ENCODE measurements around the gene MICALL2. TPM values are rescaled to one million over a fixed set of nuclear protein-coding genes. Genes with fewer than 3 reads are reported as not detected.

Gene MICALL2
- polyA plus RNA-seq, 1 donor from 2014 or later, result 12.8 TPM

DNA sequence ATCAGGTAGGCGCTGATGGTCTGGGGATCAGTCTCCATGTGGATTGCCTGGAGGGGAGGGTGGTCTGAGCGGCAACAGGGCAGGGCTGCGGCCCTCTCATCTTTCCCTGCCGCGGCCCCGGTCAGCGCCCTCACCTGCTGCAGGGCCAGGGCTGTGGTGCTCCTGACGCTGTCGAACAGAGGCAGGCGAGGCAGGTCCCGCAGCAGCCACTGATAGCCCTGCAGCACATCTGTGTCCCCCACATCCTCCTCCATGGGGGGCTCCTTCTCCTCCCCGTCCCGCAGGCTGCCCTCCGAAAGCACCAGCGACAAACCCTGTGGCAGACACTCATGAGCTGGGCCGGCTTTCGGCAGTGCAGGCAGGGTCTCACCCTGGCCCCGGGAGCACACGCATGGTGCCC, 25.9 kb upstream of the MICALL2 start:
- Histone ChIP-seq H3F3A (ENCODE audit: insufficient read depth, low read length, poor library complexity, severe bottlenecking) (no peaks in the 10 kb centered on the region), H3K27ac (ENCODE audit: low read length) (no peak overlapping the region), H4K20me1 (ENCODE audit: insufficient read depth) (no peaks in the 10 kb centered on the region), H3K9me2 (ENCODE audit: insufficient read depth, low read length) (no peaks in the 10 kb centered on the region), H2AFZ (ENCODE audit: low read depth, low read length) (no peak overlapping the region), H3K79me2 (replicated peaks; ENCODE audit: insufficient read depth, low read length) (no peaks in the 10 kb centered on the region), H3K27me3 (ENCODE audit: insufficient read depth, low read depth, low read length) (no peaks in the 10 kb centered on the region), H3K36me3 (ENCODE audit: insufficient read depth, low read length) (no peaks in the 10 kb centered on the region), H3K4me3 (ENCODE audit: low read length) (no peak overlapping the region), H3K9me3 (ENCODE audit: low read length) (no peaks in the 10 kb centered on the region), H3K4me2 (ENCODE audit: low read length) (no peak overlapping the region), H3K9ac (ENCODE audit: low read length) (no peak overlapping the region)
- TF ChIP-seq RAD21 (conservative IDR thresholded peaks at IDR 0.05) (no peak), POLR2AphosphoS5 (IDR thresholded peaks at IDR 0.05) (no peak), TAF1 (IDR thresholded peaks at IDR 0.05; ENCODE audit: low read depth) (no peak)

DNA sequence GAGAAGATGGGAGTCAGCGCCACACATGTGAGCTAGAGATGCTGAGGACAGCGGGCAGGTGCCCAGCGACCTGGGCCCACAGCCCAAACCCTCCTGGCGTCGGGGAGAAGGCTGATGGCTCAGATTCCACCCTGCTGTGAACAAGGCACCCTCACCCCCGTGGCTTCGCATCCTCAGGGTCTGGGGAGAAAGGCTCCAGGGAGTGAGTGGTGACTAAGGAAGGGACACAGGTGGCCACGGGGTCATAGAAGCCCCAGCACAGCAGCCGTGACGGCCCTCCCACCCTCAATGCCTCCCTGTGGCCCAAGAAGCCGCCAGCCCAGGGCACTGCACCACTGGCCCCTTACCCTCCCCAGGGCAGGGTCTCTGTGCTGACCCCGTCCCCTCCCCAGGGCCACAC, 25.3 kb upstream of the MICALL2 start:
- no peak overlapping the region for H3K4me2 ChIP-seq (ENCODE audit: low read length)
- H3K36me3 ChIP-seq (ENCODE audit: insufficient read depth, low read length), result no peaks in the 10 kb centered on the region
- no peak overlapping the region for H2AFZ ChIP-seq (ENCODE audit: low read depth, low read length)
- no peaks in the 10 kb centered on the region for H3K27me3 ChIP-seq (ENCODE audit: insufficient read depth, low read depth, low read length)
- no peak overlapping the region for H3K27ac ChIP-seq (ENCODE audit: low read length)
- no peaks in the 10 kb centered on the region for H3F3A ChIP-seq (ENCODE audit: insufficient read depth, low read length, poor library complexity, severe bottlenecking)
- H3K9me2 ChIP-seq (ENCODE audit: insufficient read depth, low read length), result no peaks in the 10 kb centered on the region
- TF ChIP-seq, protein P1, sequence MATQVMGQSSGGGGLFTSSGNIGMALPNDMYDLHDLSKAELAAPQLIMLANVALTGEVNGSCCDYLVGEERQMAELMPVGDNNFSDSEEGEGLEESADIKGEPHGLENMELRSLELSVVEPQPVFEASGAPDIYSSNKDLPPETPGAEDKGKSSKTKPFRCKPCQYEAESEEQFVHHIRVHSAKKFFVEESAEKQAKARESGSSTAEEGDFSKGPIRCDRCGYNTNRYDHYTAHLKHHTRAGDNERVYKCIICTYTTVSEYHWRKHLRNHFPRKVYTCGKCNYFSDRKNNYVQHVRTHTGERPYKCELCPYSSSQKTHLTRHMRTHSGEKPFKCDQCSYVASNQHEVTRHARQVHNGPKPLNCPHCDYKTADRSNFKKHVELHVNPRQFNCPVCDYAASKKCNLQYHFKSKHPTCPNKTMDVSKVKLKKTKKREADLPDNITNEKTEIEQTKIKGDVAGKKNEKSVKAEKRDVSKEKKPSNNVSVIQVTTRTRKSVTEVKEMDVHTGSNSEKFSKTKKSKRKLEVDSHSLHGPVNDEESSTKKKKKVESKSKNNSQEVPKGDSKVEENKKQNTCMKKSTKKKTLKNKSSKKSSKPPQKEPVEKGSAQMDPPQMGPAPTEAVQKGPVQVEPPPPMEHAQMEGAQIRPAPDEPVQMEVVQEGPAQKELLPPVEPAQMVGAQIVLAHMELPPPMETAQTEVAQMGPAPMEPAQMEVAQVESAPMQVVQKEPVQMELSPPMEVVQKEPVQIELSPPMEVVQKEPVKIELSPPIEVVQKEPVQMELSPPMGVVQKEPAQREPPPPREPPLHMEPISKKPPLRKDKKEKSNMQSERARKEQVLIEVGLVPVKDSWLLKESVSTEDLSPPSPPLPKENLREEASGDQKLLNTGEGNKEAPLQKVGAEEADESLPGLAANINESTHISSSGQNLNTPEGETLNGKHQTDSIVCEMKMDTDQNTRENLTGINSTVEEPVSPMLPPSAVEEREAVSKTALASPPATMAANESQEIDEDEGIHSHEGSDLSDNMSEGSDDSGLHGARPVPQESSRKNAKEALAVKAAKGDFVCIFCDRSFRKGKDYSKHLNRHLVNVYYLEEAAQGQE (IDR thresholded peaks at IDR 0.05; ENCODE audit: borderline replicate concordance), result no peak
- TF ChIP-seq MXI1 (conservative IDR thresholded peaks at IDR 0.05; ENCODE audit: poor library complexity, severe bottlenecking) (no peak), POLR2AphosphoS5 (IDR thresholded peaks at IDR 0.05) (no peak), EP300 (conservative IDR thresholded peaks at IDR 0.05; ENCODE audit: poor library complexity, severe bottlenecking) (no peak), TAF1 (IDR thresholded peaks at IDR 0.05; ENCODE audit: low read depth) (no peak), RAD21 (conservative IDR thresholded peaks at IDR 0.05) (no peak)
- TF ChIP-seq, protein P2, sequence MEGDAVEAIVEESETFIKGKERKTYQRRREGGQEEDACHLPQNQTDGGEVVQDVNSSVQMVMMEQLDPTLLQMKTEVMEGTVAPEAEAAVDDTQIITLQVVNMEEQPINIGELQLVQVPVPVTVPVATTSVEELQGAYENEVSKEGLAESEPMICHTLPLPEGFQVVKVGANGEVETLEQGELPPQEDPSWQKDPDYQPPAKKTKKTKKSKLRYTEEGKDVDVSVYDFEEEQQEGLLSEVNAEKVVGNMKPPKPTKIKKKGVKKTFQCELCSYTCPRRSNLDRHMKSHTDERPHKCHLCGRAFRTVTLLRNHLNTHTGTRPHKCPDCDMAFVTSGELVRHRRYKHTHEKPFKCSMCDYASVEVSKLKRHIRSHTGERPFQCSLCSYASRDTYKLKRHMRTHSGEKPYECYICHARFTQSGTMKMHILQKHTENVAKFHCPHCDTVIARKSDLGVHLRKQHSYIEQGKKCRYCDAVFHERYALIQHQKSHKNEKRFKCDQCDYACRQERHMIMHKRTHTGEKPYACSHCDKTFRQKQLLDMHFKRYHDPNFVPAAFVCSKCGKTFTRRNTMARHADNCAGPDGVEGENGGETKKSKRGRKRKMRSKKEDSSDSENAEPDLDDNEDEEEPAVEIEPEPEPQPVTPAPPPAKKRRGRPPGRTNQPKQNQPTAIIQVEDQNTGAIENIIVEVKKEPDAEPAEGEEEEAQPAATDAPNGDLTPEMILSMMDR (IDR thresholded peaks at IDR 0.05; ENCODE audit: poor library complexity, severe bottlenecking), result no peak
- H3K4me3 ChIP-seq (ENCODE audit: low read length), result no peak overlapping the region
- no peaks in the 10 kb centered on the region for H4K20me1 ChIP-seq (ENCODE audit: insufficient read depth)
- no peaks in the 10 kb centered on the region for H3K79me2 ChIP-seq (replicated peaks; ENCODE audit: insufficient read depth, low read length)
- H3K9me3 ChIP-seq (ENCODE audit: low read length), result no peaks in the 10 kb centered on the region
- H3K9ac ChIP-seq (ENCODE audit: low read length), result no peak overlapping the region

DNA sequence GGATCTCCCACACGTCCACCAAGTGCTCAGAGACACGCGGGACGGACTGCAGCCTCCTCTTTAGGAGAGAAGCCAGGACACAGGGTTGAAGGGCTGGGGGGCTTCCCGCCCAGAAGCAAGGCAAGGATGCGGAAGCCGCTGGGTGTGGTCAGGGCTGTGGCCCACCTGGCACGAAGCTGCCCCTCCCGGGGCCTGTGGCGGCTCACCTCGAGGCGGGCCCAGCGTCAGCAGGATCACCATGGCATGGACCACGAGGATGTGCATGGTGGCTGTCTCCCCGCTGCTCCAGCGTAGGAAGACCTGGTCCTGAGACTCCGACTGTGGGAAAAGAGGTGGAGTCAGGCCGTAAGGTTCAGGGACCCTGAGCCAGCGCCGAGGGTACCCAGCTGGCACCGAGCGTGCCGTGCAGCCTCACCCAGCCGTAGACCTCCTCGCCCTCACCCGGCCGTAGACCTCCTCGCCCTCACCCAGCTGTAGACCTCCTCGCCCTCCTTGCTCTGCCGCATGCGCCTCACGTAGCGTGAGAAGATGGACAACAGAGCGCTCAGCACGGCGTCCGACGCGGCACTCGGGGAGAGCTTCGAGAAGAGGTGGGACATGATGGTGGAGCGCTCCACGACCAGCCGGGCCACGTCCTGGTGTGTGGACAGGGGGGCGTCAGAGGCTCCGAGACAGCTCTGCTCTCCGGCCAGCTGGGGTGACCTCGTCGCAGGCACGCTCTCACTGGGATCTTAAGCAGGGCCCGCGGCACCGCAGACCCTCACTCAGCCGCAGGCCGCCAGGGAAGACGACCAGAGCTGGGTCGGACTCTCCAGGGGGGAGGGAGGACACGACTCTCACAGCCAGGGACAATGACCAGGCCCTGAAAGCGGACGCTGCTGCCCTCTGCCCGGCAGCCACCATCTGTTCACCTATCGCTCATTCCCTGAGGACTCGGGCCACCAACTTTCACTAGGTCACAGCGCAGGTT, 24.6 kb upstream of the MICALL2 start:
- Histone ChIP-seq H3K36me3 (ENCODE audit: insufficient read depth, low read length) (no peaks in the 10 kb centered on the region), H3F3A (ENCODE audit: insufficient read depth, low read length, poor library complexity, severe bottlenecking) (no peaks in the 10 kb centered on the region), H3K9me2 (ENCODE audit: insufficient read depth, low read length) (no peaks in the 10 kb centered on the region), H3K9me3 (ENCODE audit: low read length) (no peaks in the 10 kb centered on the region), H3K4me3 (ENCODE audit: low read length) (no peak overlapping the region), H2AFZ (ENCODE audit: low read depth, low read length) (no peak overlapping the region), H3K27ac (ENCODE audit: low read length) (no peak overlapping the region), H4K20me1 (ENCODE audit: insufficient read depth) (no peaks in the 10 kb centered on the region), H3K79me2 (replicated peaks; ENCODE audit: insufficient read depth, low read length) (no peaks in the 10 kb centered on the region), H3K9ac (ENCODE audit: low read length) (no peak overlapping the region), H3K4me2 (ENCODE audit: low read length) (no peak overlapping the region), H3K27me3 (ENCODE audit: insufficient read depth, low read depth, low read length) (no peaks in the 10 kb centered on the region)
- no peak for TF ChIP-seq RAD21 (conservative IDR thresholded peaks at IDR 0.05)
- TF ChIP-seq, protein P1 (IDR thresholded peaks at IDR 0.05; ENCODE audit: borderline replicate concordance), result no peak
- TF ChIP-seq, protein P2 (IDR thresholded peaks at IDR 0.05; ENCODE audit: poor library complexity, severe bottlenecking), result no peak

All from neural cell (in vitro differentiated cells).